HEK293T (cell line): Measurements from ENCODE around the gene TUBB8B.
"Not testable (repeated sequence)": the region's sequence is repeated elsewhere in the genome, so short reads cannot be mapped to it uniquely, and the experiment has no call there.

ENCODE experiments used
- CTCF ChIA-PET: fragments of 350-600 bp; formaldehyde crosslinking; extraction: SDS; loops from one replicate; lab custom pipeline; 2021; ENCODE audit warnings: antibody characterized with exemption, inconsistent platforms; lab: Yijun Ruan, JAX
- POLR2A ChIA-PET: fragments of 350-600 bp; formaldehyde crosslinking; extraction: SDS; loops from one replicate; lab custom pipeline; 2020; ENCODE audit warnings: antibody characterized with exemption, inconsistent platforms; lab: Yijun Ruan, JAX
- DNase-seq: peaks from one replicate; pipeline ENCODE4 v3.0.0; 2012; ENCODE audit warnings: mixed read lengths; ENCODE audit errors: extremely low spot score

Gene TUBB8B

GRCh38 chr18:63656-64055, 14.2 kb upstream of the TUBB8B start:
- POLR2A ChIA-PET, DNase-seq, CTCF ChIA-PET: not testable (repeated sequence)

GRCh38 chr18:54388-54787, 5.0 kb upstream of the TUBB8B start:
- POLR2A ChIA-PET, DNase-seq, CTCF ChIA-PET: not testable (repeated sequence)

GRCh38 chr18:48696-49095, 719 bp downstream of the TUBB8B start:
- POLR2A ChIA-PET, DNase-seq, CTCF ChIA-PET: not testable (repeated sequence)

DNA sequence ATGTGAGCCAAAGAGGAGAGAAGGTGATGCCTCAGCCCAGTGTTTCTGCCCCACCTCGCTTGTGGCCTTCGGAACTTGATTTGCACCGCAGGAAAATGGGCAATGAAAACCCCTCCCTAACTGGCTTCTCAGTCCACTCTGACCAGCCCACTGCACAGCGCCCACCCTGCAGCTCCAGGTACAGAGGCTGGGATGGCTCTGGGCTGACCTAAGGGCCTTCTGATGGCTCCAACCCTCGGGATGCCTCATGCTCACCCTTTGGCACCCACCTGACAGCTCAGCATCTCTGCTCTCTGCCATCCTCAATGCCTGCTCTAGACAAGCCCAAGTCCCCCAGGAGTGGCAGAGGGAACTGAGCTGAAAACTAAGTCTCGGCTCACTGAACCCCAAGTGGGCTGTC, 36.2 kb downstream of the TUBB8B start:
- POLR2A ChIA-PET, CTCF ChIA-PET, DNase-seq: not testable (repeated sequence)

DNA sequence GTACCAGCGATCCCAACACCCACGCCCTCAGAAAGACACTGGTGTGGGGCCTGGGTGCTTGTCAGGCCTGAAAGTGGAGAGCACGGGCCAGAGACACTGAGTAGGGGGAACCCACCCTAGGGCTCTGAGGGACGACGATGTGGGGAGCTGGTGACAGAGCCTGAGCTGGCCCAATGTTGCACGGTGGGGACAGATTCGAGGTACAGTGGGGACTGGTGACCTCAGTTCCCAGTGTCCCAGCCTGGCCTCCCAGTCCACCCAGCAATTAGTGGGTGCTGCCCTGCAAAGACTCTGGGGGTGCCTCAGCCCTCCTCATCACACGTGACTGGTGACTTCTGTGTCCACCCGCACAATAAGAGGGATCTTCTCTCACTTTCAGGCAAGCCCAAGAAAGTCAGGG, 36.6 kb downstream of the TUBB8B start:
- POLR2A ChIA-PET, CTCF ChIA-PET, DNase-seq: not testable (repeated sequence)

GRCh38 chr18:11383-12274, 37.8 kb downstream of the TUBB8B start:
- CTCF ChIA-PET, POLR2A ChIA-PET, DNase-seq: not testable (repeated sequence)

GRCh38 chr18:10624-11184, 38.7 kb downstream of the TUBB8B start:
- POLR2A ChIA-PET, CTCF ChIA-PET, DNase-seq: not testable (repeated sequence)

GRCh38 chr18:9937-10336, 39.5 kb downstream of the TUBB8B start:
- POLR2A ChIA-PET, DNase-seq, CTCF ChIA-PET: not testable (repeated sequence)
